HCT116 (cell line): Measurements from ENCODE around the gene FAM20B. TPM values are rescaled to one million over a fixed set of nuclear protein-coding genes. Genes with fewer than 3 reads are reported as not detected.

ENCODE experiments used
- ATAC-seq: fragments of 200-7000 bp; cut with Tn5 transposase; 2 replicates; pipeline ENCODE4 v1.9.1; 2020; ENCODE audit warnings: mild to moderate bottlenecking, moderate library complexity
- BruUV-seq: library from RNA; stranded (reverse); fragments of 400-500 nt; replicated peaks from 2 replicates; lab custom pipeline; 2021; lab: Mats Ljungman, UMichigan
- CTCF ChIA-PET: fragments of 300-600 bp; sonication (Branson Sonifier 250); formaldehyde crosslinking; loops from one replicate; lab custom pipeline; 2021; ENCODE audit warnings: antibody characterized with exemption; lab: Charles Lee
- POLR2A ChIA-PET: fragments of 300-600, 350-600 bp; sonication (Branson Sonifier 250); formaldehyde crosslinking; loops from one replicate; lab custom pipeline; 2021; ENCODE audit warnings: antibody characterized with exemption; lab: Charles Lee
- RAD21 ChIA-PET, 2 experiments: fragments of 300-600 bp; sonication (Branson Sonifier 250); formaldehyde crosslinking; loops; one replicate each; lab custom pipeline; 2023; ENCODE audit warnings: low total read pairs in 2 of 2; ENCODE audit not compliant: uncharacterized antibody in 2 of 2, unreplicated experiment in 2 of 2, low non-redundant PET in 1 of 2; lab: Charles Lee
- DNase-seq: peaks from one replicate; pipeline ENCODE4 v3.0.0-alpha.2; 2010; ENCODE audit warnings: low read depth, low spot score
- H2AFZ ChIP-seq: fragments of 200-600 bp; shearing (Covaris generic), sonication (generic); 2 replicates; pipeline ENCODE4 v1.6.1; 2017; ENCODE audit warnings: low read depth, mixed run types, mixed read lengths, antibody characterized with exemption, low read length; ENCODE audit not compliant: poor library complexity, severe bottlenecking
- H3K27ac ChIP-seq: 2 replicates; pipeline ENCODE4 v1.5.1; 2012; ENCODE audit warnings: low read depth, low read length
- H3K27me3 ChIP-seq: fragments of 200-600 bp; sonication (generic); 2 replicates; pipeline ENCODE4 v1.6.1; 2016; ENCODE audit warnings: mixed run types, low read length, mixed read lengths; ENCODE audit not compliant: insufficient read depth
- H3K36me3 ChIP-seq, 2 experiments: fragments of 200-500 bp in 1 of 2; fragments of 200-600 bp in 1 of 2; sonication (Bioruptor generic) in 1 of 2; sonication (generic) in 1 of 2; 2 replicates each; pipeline versions ENCODE4 v1.5.1 to v1.6.1; 2014 to 2016; ENCODE audit warnings: low read length in 2 of 2, inconsistent platforms in 1 of 2, mixed read lengths in 1 of 2, mixed run types in 1 of 2; ENCODE audit not compliant: insufficient read depth in 2 of 2, control insufficient read depth in 1 of 2
- H3K4me1 ChIP-seq, 2 experiments: fragments of 200-600 bp in 1 of 2; sonication (generic) in 1 of 2; 2 replicates each; pipeline versions ENCODE4 v1.5.1 to v1.6.1; 2012 to 2017; ENCODE audit warnings: low read length in 2 of 2, inconsistent platforms in 1 of 2, mild to moderate bottlenecking in 1 of 2, mixed read lengths in 1 of 2, mixed run types in 1 of 2, moderate library complexity in 1 of 2; ENCODE audit not compliant: insufficient read depth in 2 of 2, control insufficient read depth in 1 of 2
- H3K4me2 ChIP-seq: fragments of 200-600 bp; sonication (generic); 2 replicates; pipeline ENCODE4 v1.6.1; 2017; ENCODE audit warnings: mixed run types, low read length, mixed read lengths
- H3K4me3 ChIP-seq, 2 experiments: fragments of 200-600 bp in 1 of 2; sonication (generic) in 1 of 2; replicated peaks in 1 of 2; 2 replicates each; pipeline ENCODE4 v1.5.1; 2011 to 2016; ENCODE audit warnings: low read length in 2 of 2, control low read depth in 1 of 2, low read depth in 1 of 2, mild to moderate bottlenecking in 1 of 2, mixed read lengths in 1 of 2, mixed run types in 1 of 2
- H3K79me2 ChIP-seq: fragments of 200-600 bp; sonication (generic); 2 replicates; pipeline ENCODE4 v1.6.1; 2017; ENCODE audit warnings: mild to moderate bottlenecking, mixed run types, low read length, moderate library complexity, mixed read lengths; ENCODE audit not compliant: insufficient read depth
- H3K9ac ChIP-seq: fragments of 200-600 bp; sonication (generic); 2 replicates; pipeline ENCODE4 v1.6.1; 2016; ENCODE audit warnings: low read length, mixed read lengths
- H3K9me2 ChIP-seq: fragments of 200-600 bp; sonication (generic), shearing (Covaris generic); 2 replicates; pipeline ENCODE4 v1.6.1; 2017; ENCODE audit warnings: mixed run types, mild to moderate bottlenecking, moderate library complexity; ENCODE audit not compliant: insufficient read depth
- H3K9me3 ChIP-seq, 2 experiments: fragments of 200-500 bp in 1 of 2; fragments of 200-600 bp in 1 of 2; sonication (Bioruptor generic) in 1 of 2; sonication (generic) in 1 of 2; 2 replicates each; pipeline ENCODE4 v1.6.1; 2014 to 2017; ENCODE audit warnings: low read length in 2 of 2, mixed read lengths in 2 of 2, inconsistent platforms in 1 of 2, low read depth in 1 of 2, mild to moderate bottlenecking in 1 of 2, mixed run types in 1 of 2, moderate library complexity in 1 of 2; ENCODE audit not compliant: control insufficient read depth in 1 of 2, insufficient read depth in 1 of 2
- H4K20me1 ChIP-seq: fragments of 200-600 bp; sonication (generic), shearing (Covaris generic); 2 replicates; pipeline ENCODE4 v1.6.1; 2017; ENCODE audit warnings: mixed run types, mild to moderate bottlenecking, moderate library complexity; ENCODE audit not compliant: insufficient read depth
- CBX3 ChIP-seq: IDR thresholded peaks from 2 replicates; pipeline ENCODE4 v1.6.1; 2012; ENCODE audit warnings: low read depth
- CTCF ChIP-seq, 3 experiments: fragments of 200-600 bp in 1 of 3; sonication (generic) in 1 of 3; IDR thresholded peaks in 2 of 3; conservative IDR thresholded peaks in 1 of 3; 2 replicates each; pipeline ENCODE4 v1.5.1; 2012 to 2017; ENCODE audit warnings: low read depth in 2 of 3, low read length in 2 of 3, antibody characterized with exemption in 1 of 3, borderline replicate concordance in 1 of 3, control low read depth in 1 of 3, mild to moderate bottlenecking in 1 of 3, mixed read lengths in 1 of 3, mixed run types in 1 of 3, moderate library complexity in 1 of 3; ENCODE audit not compliant: insufficient read depth in 1 of 3
- ELF1 ChIP-seq: IDR thresholded peaks from 2 replicates; pipeline ENCODE4 v1.6.1; 2012; ENCODE audit warnings: low read depth, borderline replicate concordance
- EZH2phosphoT487 ChIP-seq: fragments of 200-600 bp; IDR thresholded peaks from 2 replicates; pipeline ENCODE4 v1.6.1; 2018; ENCODE audit warnings: antibody characterized with exemption, borderline replicate concordance
- JUND ChIP-seq: IDR thresholded peaks from 2 replicates; pipeline ENCODE4 v1.6.1; 2012
- MAX ChIP-seq: IDR thresholded peaks from 2 replicates; pipeline ENCODE4 v1.6.1; 2012
- POLR2AphosphoS5 ChIP-seq: IDR thresholded peaks from 2 replicates; pipeline ENCODE4 v1.6.1; 2011; ENCODE audit warnings: mild to moderate bottlenecking, low read depth, low read length, moderate library complexity
- RAD21 ChIP-seq: IDR thresholded peaks from 2 replicates; pipeline ENCODE4 v1.6.1; 2012; ENCODE audit warnings: low read depth, mild to moderate bottlenecking
- REST ChIP-seq: IDR thresholded peaks from 2 replicates; pipeline ENCODE4 v1.6.1; 2012; ENCODE audit warnings: low read depth
- SIN3A ChIP-seq: IDR thresholded peaks from 2 replicates; pipeline ENCODE4 v1.6.1; 2012; ENCODE audit warnings: low read depth
- SRF ChIP-seq: IDR thresholded peaks from 2 replicates; pipeline ENCODE4 v1.6.1; 2012; ENCODE audit warnings: low read depth
- TCF7L2 ChIP-seq: IDR thresholded peaks from 2 replicates; pipeline ENCODE4 v1.7.0; 2011; ENCODE audit warnings: borderline replicate concordance, inconsistent platforms; ENCODE audit not compliant: insufficient read depth, insufficient read length; ENCODE audit errors: extremely low read depth
- YY1 ChIP-seq: IDR thresholded peaks from 2 replicates; pipeline ENCODE4 v1.6.1; 2011; ENCODE audit warnings: low read length, low read depth, moderate library complexity, mild to moderate bottlenecking; ENCODE audit not compliant: insufficient replicate concordance; ENCODE audit errors: extremely low read depth
- ZBTB33 ChIP-seq: IDR thresholded peaks from 2 replicates; pipeline ENCODE4 v1.6.1; 2011; ENCODE audit warnings: mild to moderate bottlenecking, low read length, moderate library complexity; ENCODE audit not compliant: insufficient replicate concordance; ENCODE audit errors: extremely low read depth
- ZFX ChIP-seq: fragments of 450-650 bp; IDR thresholded peaks from 2 replicates; pipeline ENCODE4 v1.6.1; 2017
- ZNF274 ChIP-seq: fragments of 200-500 bp; sonication (Bioruptor generic); IDR thresholded peaks from 2 replicates; pipeline ENCODE4 v1.6.1; 2014; ENCODE audit warnings: mild to moderate bottlenecking, low read depth, low read length, inconsistent platforms
- intact Hi-C: fragments of 100-400 bp; cut with micrococcal nuclease; formaldehyde crosslinking; loops from 2 replicates; pipeline ENCODE4 v1.10.0; 2022
- total RNA-seq: library from RNA; stranded (reverse); gene quantifications from one replicate; pipeline ENCODE4 v1.2.1, GENCODE V29; 2021; ENCODE audit not compliant: unreplicated experiment

FAM20B gene
- total RNA-seq, 1 experiment from 2014 or later: 36.7 TPM

GRCh38 chr1:179090522-179090921, 64.8 kb downstream of the FAM20B start:
- Histone ChIP-seq H3K4me2 (no peak overlapping the region), H3K36me3 (peaks cover 4 to 33% of the 10 kb centered on the region in 2 experiments; a peak in 2 of 4 replicates), H3K9me3 (no peaks in the 10 kb centered on the region), H3K27me3 (no peaks in the 10 kb centered on the region), H2AFZ (no peak overlapping the region), H3K27ac (no peak overlapping the region), H4K20me1 (no peaks in the 10 kb centered on the region), H3K4me3 (no peak overlapping the region), H3K9ac (no peak overlapping the region)
- intact Hi-C loops: no loop called here
- RAD21 ChIA-PET: no interaction called here
- CTCF ChIA-PET: interaction anchor here (0.7 kb wide), 1 partner anchor 15 kb away, joined by 3 read pairs; no protein-coding TSS in a partner anchor
- POLR2A ChIA-PET: no interaction called here
- DNase-seq (no peak), ATAC-seq (no peak)
- no TSS peak for BruUV-seq
- TF ChIP-seq SIN3A (no peak), RAD21 (no peak), MAX (no peak), ELF1 (no peak), ZNF274 (no peak), CBX3 (no peak), EZH2phosphoT487 (no peak), REST (no peak), YY1 (no peak), SRF (no peak), POLR2AphosphoS5 (no peak), TCF7L2 (no peak), CTCF (IDR thresholded peaks at IDR 0.05 in 2 of 3, conservative IDR thresholded peaks at IDR 0.05 in 1 of 3; ENCODE audit: borderline replicate concordance in 1 of 3, insufficient read depth in 1 of 3, low read depth in 2 of 3, low read length in 2 of 3) (no peak; a peak in 1 of 6 replicates), JUND (no peak), ZBTB33 (no peak), ZFX (no peak)
- TF ChIP-seq, all 23 proteins: peak for 0
- H3K4me1 ChIP-seq: no peaks in the 10 kb centered on the region
- no peaks in the 10 kb centered on the region for H3K79me2 ChIP-seq
- no peaks in the 10 kb centered on the region for H3K9me2 ChIP-seq
